PC-9 (cell line): ENCODE measurements around the gene ZBTB26. TPM values are rescaled to one million over a fixed set of nuclear protein-coding genes. Genes with fewer than 3 reads are reported as not detected.

ENCODE experiments used
- BruUV-seq: library from RNA; stranded (reverse); fragments of 400-500 nt; replicated peaks from 2 replicates; lab custom pipeline; 2021; lab: Mats Ljungman, UMichigan
- CTCF ChIA-PET: fragments of 300-600 bp; sonication (Branson Sonifier 250); formaldehyde crosslinking; loops from one replicate; lab custom pipeline; 2022; ENCODE audit warnings: antibody characterized with exemption; lab: Charles Lee
- POLR2A ChIA-PET: fragments of 300-600 bp; sonication (Branson Sonifier 250); formaldehyde crosslinking; loops from one replicate; lab custom pipeline; 2022; ENCODE audit warnings: antibody characterized with exemption; ENCODE audit not compliant: unreplicated experiment; lab: Charles Lee
- DNase-seq, 2 experiments: peaks; one replicate each; pipeline versions ENCODE4 v3.0.0 to v3.0.0-alpha.2; 2015 to 2022; ENCODE audit warnings: mixed read lengths in 1 of 2
- H2AFZ ChIP-seq: fragments of 200-600 bp; sonication (generic); 2 replicates; pipeline ENCODE4 v1.8.1; 2017; ENCODE audit warnings: antibody characterized with exemption
- H3F3A ChIP-seq: fragments of 200-600 bp; sonication (generic); 2 replicates; pipeline ENCODE4 v1.8.1; 2017; ENCODE audit warnings: antibody characterized with exemption, mild to moderate bottlenecking, low read depth; ENCODE audit not compliant: insufficient read depth
- H3K27ac ChIP-seq: fragments of 200-600 bp; sonication (generic); 2 replicates; pipeline ENCODE4 v1.6.1; 2016; ENCODE audit warnings: mixed run types
- H3K27me3 ChIP-seq: fragments of 200-600 bp; sonication (generic); 2 replicates; pipeline ENCODE4 v1.6.1; 2016; ENCODE audit warnings: low read depth, mixed run types; ENCODE audit not compliant: insufficient read depth
- H3K36me3 ChIP-seq: fragments of 200-600 bp; sonication (generic); 2 replicates; pipeline ENCODE4 v1.6.1; 2016; ENCODE audit warnings: low read depth, mixed run types
- H3K4me1 ChIP-seq: fragments of 200-600 bp; sonication (generic); replicated peaks from 2 replicates; pipeline ENCODE4 v1.6.1; 2016; ENCODE audit warnings: mixed run types; ENCODE audit not compliant: insufficient read depth
- H3K4me2 ChIP-seq: fragments of 200-600 bp; sonication (generic); 2 replicates; pipeline ENCODE4 v1.6.1; 2017; ENCODE audit warnings: mixed run types
- H3K4me3 ChIP-seq: fragments of 200-600 bp; sonication (generic); 2 replicates; pipeline ENCODE4 v1.6.1; 2016; ENCODE audit warnings: mixed run types
- H3K79me2 ChIP-seq: fragments of 200-600 bp; sonication (generic); 2 replicates; pipeline ENCODE4 v1.6.1; 2017; ENCODE audit warnings: low read depth, mixed run types
- H3K9me2 ChIP-seq: fragments of 200-600 bp; sonication (generic); 2 replicates; pipeline ENCODE4 v1.8.1; 2017; ENCODE audit warnings: mild to moderate bottlenecking; ENCODE audit not compliant: insufficient read depth
- H3K9me3 ChIP-seq: fragments of 200-600 bp; sonication (generic); 2 replicates; pipeline ENCODE4 v1.8.1; 2016; ENCODE audit warnings: low read depth; ENCODE audit not compliant: insufficient read depth
- H4K20me1 ChIP-seq: fragments of 200-600 bp; sonication (generic); 2 replicates; pipeline ENCODE4 v1.8.1; 2017; ENCODE audit not compliant: insufficient read depth
- EZH2 ChIP-seq: fragments of 200-600 bp; sonication (generic); IDR thresholded peaks from 2 replicates; pipeline ENCODE4 v1.8.0; 2017; ENCODE audit warnings: antibody characterized with exemption, low read depth
- intact Hi-C: fragments of 100-400 bp; cut with micrococcal nuclease; formaldehyde crosslinking; loops from one replicate; pipeline ENCODE4 v1.10.0; 2022; ENCODE audit not compliant: unreplicated experiment
- total RNA-seq: library from RNA; stranded (reverse); gene quantifications from 2 replicates; pipeline ENCODE4 v1.2.3, GENCODE V29; 2021
- TF ChIP-seq, protein P1 (sequence below): fragments of 200-600 bp; sonication (generic); conservative IDR thresholded peaks from 2 replicates; pipeline ENCODE4 v1.6.1; 2017; ENCODE audit warnings: mixed run types, antibody characterized with exemption, mild to moderate bottlenecking, moderate library complexity

The ZBTB26 gene
- total RNA-seq, 1 experiment from 2014 or later, result 10.2 TPM

GRCh38 chr9:122930541-122931225 lies 629 bp downstream of the ZBTB26 start:
- Histone ChIP-seq H4K20me1 (0 out of 2 replicates have a peak, but pooled peaks cover 5% of the 10 kb centered on the region), H3K4me1 (peaks cover 18% of the 10 kb centered on the region), H2AFZ (peak overlapping the region; percentile 73), H3K4me3 (peak overlapping the region; percentile 76), H3K9me2 (no peaks in the 10 kb centered on the region), H3K9me3 (no peaks in the 10 kb centered on the region), H3K4me2 (peak overlapping the region; percentile 85), H3K27ac (peak overlapping the region; percentile 42), H3K79me2 (peaks cover 83% of the 10 kb centered on the region), H3K36me3 (no peaks in the 10 kb centered on the region), H3K27me3 (no peaks in the 10 kb centered on the region), H3F3A (peaks cover 17% of the 10 kb centered on the region; the same call in 1 of the 2 replicates)
- DNase-seq, result no peak
- TF ChIP-seq, protein P1, sequence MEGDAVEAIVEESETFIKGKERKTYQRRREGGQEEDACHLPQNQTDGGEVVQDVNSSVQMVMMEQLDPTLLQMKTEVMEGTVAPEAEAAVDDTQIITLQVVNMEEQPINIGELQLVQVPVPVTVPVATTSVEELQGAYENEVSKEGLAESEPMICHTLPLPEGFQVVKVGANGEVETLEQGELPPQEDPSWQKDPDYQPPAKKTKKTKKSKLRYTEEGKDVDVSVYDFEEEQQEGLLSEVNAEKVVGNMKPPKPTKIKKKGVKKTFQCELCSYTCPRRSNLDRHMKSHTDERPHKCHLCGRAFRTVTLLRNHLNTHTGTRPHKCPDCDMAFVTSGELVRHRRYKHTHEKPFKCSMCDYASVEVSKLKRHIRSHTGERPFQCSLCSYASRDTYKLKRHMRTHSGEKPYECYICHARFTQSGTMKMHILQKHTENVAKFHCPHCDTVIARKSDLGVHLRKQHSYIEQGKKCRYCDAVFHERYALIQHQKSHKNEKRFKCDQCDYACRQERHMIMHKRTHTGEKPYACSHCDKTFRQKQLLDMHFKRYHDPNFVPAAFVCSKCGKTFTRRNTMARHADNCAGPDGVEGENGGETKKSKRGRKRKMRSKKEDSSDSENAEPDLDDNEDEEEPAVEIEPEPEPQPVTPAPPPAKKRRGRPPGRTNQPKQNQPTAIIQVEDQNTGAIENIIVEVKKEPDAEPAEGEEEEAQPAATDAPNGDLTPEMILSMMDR, result no peak
- TF ChIP-seq EZH2, result no peak
- CTCF ChIA-PET, result interaction anchor here (0.6 kb wide), 1 partner anchor 386 kb away, joined by 3 read pairs; no protein-coding TSS in a partner anchor
- POLR2A ChIA-PET, result interaction anchor here (0.6 to 1.2 kb wide), 4 partner anchors 10 to 103 kb away, joined by 4 to 22 read pairs (median 10); partner anchors contain the start of genes RABGAP1 and RC3H2
- BruUV-seq, result TSS peak; percentile 67
- intact Hi-C loops, result loop anchor here (1.0 to 5.0 kb wide), 4 partner anchors 11 to 62 kb away; partner anchors contain the start of genes RABGAP1, RC3H2 and ZBTB6

DNA sequence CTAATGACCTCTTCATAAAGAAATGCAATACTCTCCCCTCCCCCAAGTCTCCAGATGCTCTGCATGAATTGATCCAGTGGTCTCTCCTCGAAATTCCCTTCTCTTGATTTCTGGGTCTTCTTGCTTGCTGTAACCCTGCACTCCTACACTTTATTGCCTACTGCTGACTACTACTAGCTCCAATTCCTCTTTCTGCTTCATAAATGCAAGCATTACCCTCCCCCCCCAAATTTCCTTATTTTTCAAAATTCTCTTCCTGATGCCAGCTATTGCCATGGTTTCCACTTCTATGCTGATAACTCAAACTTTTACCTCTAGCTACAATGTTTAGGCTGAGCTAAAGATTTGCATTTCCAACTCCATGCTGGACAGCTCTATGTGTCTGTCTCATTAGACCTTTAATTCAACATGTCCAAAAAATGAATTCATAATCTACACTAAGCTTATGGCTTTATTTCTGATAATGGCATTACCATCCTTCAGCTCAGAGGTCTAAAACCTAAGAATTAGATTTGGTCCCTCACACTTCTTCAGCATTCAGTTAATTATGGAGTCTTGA lies 1.4 kb downstream of the ZBTB26 start:
- H3K9me2 ChIP-seq, result no peaks in the 10 kb centered on the region
- TF ChIP-seq EZH2, result no peak
- TF ChIP-seq, protein P1, result no peak
- peaks cover 17% of the 10 kb centered on the region; the same call in 1 of the 2 replicates for H3F3A ChIP-seq
- ChIA-PET CTCF (no interaction called here), POLR2A (interaction anchor here (0.6 kb wide), 1 partner anchor 20 kb away, joined by 4 read pairs; no protein-coding TSS in a partner anchor)
- DNase-seq, result no peak
- peaks cover 18% of the 10 kb centered on the region for H3K4me1 ChIP-seq
- H2AFZ ChIP-seq, result no peak overlapping the region
- peak overlapping the region; percentile 76; the same call in 1 of the 2 replicates for H3K4me3 ChIP-seq
- H3K36me3 ChIP-seq, result no peaks in the 10 kb centered on the region
- H3K27ac ChIP-seq, result no peak overlapping the region
- peak overlapping the region; percentile 85 for H3K4me2 ChIP-seq
- no peaks in the 10 kb centered on the region for H3K9me3 ChIP-seq
- BruUV-seq, result no TSS peak
- intact Hi-C loops, result loop anchor here (5.0 kb wide), 1 partner anchor 62 kb away; no protein-coding TSS in a partner anchor
- no peaks in the 10 kb centered on the region for H4K20me1 ChIP-seq
- H3K27me3 ChIP-seq, result no peaks in the 10 kb centered on the region
- H3K79me2 ChIP-seq, result peaks cover 78% of the 10 kb centered on the region

- no peaks in the 10 kb centered on the region for H3K27me3 ChIP-seq
- no peak for DNase-seq
- no peak overlapping the region for H3K4me2 ChIP-seq
- peaks cover 28% of the 10 kb centered on the region for H3K79me2 ChIP-seq
- intact Hi-C loops, result no loop called here
- ChIA-PET POLR2A (interaction anchor here (0.6 to 0.7 kb wide), 2 partner anchors 20 to 1392 kb away, joined by 18 to 19 read pairs; no protein-coding TSS in a partner anchor), CTCF (interaction anchor here (0.6 kb wide), 2 partner anchors 80 to 1739 kb away, joined by 3 to 4 read pairs; no protein-coding TSS in a partner anchor)
- 0 out of 2 replicates have a peak, but pooled peaks cover 7% of the 10 kb centered on the region for H3F3A ChIP-seq
- H3K4me1 ChIP-seq, result no peaks in the 10 kb centered on the region
- no peaks in the 10 kb centered on the region for H3K9me3 ChIP-seq
- no peak overlapping the region for H3K4me3 ChIP-seq
- TF ChIP-seq, protein P1, result no peak
- TF ChIP-seq EZH2, result no peak
- no peak overlapping the region for H3K27ac ChIP-seq
- no peak overlapping the region for H2AFZ ChIP-seq
- H3K36me3 ChIP-seq, result no peaks in the 10 kb centered on the region; the same call in 1 of the 2 replicates
- H4K20me1 ChIP-seq, result peaks cover 9% of the 10 kb centered on the region; the same call in 1 of the 2 replicates
- no TSS peak for BruUV-seq
- H3K9me2 ChIP-seq, result no peaks in the 10 kb centered on the region
These were observed 7.4 kb downstream of the ZBTB26 start for GRCh38 chr9:122923947-122924346.
